Measurements from ENCODE around the gene DTWD2.

GRCh38 chr5:118891252-118891651 lies 97.1 kb downstream of the DTWD2 start:
- TF ChIP-seq, protein P1, sequence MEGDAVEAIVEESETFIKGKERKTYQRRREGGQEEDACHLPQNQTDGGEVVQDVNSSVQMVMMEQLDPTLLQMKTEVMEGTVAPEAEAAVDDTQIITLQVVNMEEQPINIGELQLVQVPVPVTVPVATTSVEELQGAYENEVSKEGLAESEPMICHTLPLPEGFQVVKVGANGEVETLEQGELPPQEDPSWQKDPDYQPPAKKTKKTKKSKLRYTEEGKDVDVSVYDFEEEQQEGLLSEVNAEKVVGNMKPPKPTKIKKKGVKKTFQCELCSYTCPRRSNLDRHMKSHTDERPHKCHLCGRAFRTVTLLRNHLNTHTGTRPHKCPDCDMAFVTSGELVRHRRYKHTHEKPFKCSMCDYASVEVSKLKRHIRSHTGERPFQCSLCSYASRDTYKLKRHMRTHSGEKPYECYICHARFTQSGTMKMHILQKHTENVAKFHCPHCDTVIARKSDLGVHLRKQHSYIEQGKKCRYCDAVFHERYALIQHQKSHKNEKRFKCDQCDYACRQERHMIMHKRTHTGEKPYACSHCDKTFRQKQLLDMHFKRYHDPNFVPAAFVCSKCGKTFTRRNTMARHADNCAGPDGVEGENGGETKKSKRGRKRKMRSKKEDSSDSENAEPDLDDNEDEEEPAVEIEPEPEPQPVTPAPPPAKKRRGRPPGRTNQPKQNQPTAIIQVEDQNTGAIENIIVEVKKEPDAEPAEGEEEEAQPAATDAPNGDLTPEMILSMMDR (IDR thresholded peaks at IDR 0.05; ENCODE audit: insufficient read depth, low read length, poor library complexity, severe bottlenecking) = no peak
- TF ChIP-seq EZH2phosphoT487 (conservative IDR thresholded peaks at IDR 0.05; ENCODE audit: low read length) = no peak

Measured in SU-DHL-6 (cell line).